K562 (cell line): ENCODE data around the gene UBAP2.

ENCODE experiments used
- ESRRB ChIP-seq: fragments of 250-450 bp; sonication (Bioruptor Pico); IDR thresholded peaks from 2 replicates; pipeline ENCODE4 v1.5.0; 2020; ENCODE audit warnings: mild to moderate bottlenecking, moderate library complexity, borderline replicate concordance
- EWSR1 ChIP-seq: fragments of 450-650 bp; IDR thresholded peaks from 2 replicates; pipeline ENCODE4 v1.6.1; 2018; ENCODE audit warnings: borderline replicate concordance, mild to moderate bottlenecking, low read depth, moderate library complexity; ENCODE audit not compliant: partially characterized antibody
- GATA2 ChIP-seq: sonication (generic); formaldehyde crosslinking; IDR thresholded peaks from 2 replicates; pipeline ENCODE4 v1.4.0; 2020; ENCODE audit warnings: mild to moderate bottlenecking, missing genetic modification reagents
- HDAC6 ChIP-seq: IDR thresholded peaks from 2 replicates; pipeline ENCODE4 v1.6.1; 2012; ENCODE audit warnings: low read depth, mild to moderate bottlenecking, control low read depth, inconsistent platforms, low read length, moderate library complexity
- MTA3 ChIP-seq: fragments of 450-650 bp; formaldehyde crosslinking; IDR thresholded peaks from 2 replicates; pipeline ENCODE4 v1.6.1; 2017; ENCODE audit warnings: mild to moderate bottlenecking, borderline replicate concordance
- NFRKB ChIP-seq: fragments of 450-650 bp; IDR thresholded peaks from 2 replicates; pipeline ENCODE4 v1.6.1; 2016; ENCODE audit warnings: low read depth
- PRPF4 ChIP-seq: fragments of 200-400 bp; formaldehyde crosslinking; IDR thresholded peaks from one replicate; pipeline ENCODE4 v1.6.1; 2017; ENCODE audit warnings: low read length, low read depth, mild to moderate bottlenecking; ENCODE audit not compliant: insufficient read depth, poor library complexity, severe bottlenecking
- SIN3A ChIP-seq, 2 experiments: fragments of 150-350 bp in 1 of 2; IDR thresholded peaks; 2 replicates each; pipeline ENCODE4 v1.6.1; 2011 to 2016; ENCODE audit warnings: borderline replicate concordance in 2 of 2, low read depth in 2 of 2, low read length in 2 of 2, mild to moderate bottlenecking in 2 of 2, moderate library complexity in 2 of 2; ENCODE audit not compliant: control insufficient read depth in 1 of 2
- ZNF77 ChIP-seq: fragments of 250-450 bp; sonication (Bioruptor Pico); IDR thresholded peaks from 2 replicates; pipeline ENCODE4 v1.5.0; 2020
- TF ChIP-seq, protein P1 (sequence below): fragments of 250-450 bp; sonication (Bioruptor Pico); IDR thresholded peaks from 2 replicates; pipeline ENCODE4 v1.8.0; 2022; ENCODE audit warnings: moderate library complexity, mild to moderate bottlenecking, inconsistent platforms
- TF ChIP-seq, protein P2 (sequence below), 3 experiments: IDR thresholded peaks in 2 of 3; conservative IDR thresholded peaks in 1 of 3; 2 replicates each; pipeline ENCODE4 v1.5.1; 2011 to 2012; ENCODE audit warnings: low read length in 3 of 3, mild to moderate bottlenecking in 3 of 3, control low read depth in 2 of 3, improper control_type of control experiment in 1 of 3, inconsistent platforms in 1 of 3, low read depth in 1 of 3, mixed read lengths in 1 of 3, moderate library complexity in 1 of 3; ENCODE audit not compliant: insufficient read depth in 2 of 3
- TF ChIP-seq, protein P3 (sequence below), 2 experiments: fragments of 450-650 bp in 1 of 2; sonication (generic) in 1 of 2; formaldehyde crosslinking in 1 of 2; IDR thresholded peaks; 2 replicates each; pipeline versions ENCODE4 v1.7.1 to v1.9.0; 2016 to 2022; ENCODE audit warnings: inconsistent platforms in 1 of 2, mild to moderate bottlenecking in 1 of 2, missing genetic modification reagents in 1 of 2
- TF ChIP-seq, protein P4 (sequence below): IDR thresholded peaks from 2 replicates; pipeline ENCODE4 v1.6.1; 2012; ENCODE audit warnings: low read depth, low read length, improper control_type of control experiment, borderline replicate concordance
- TF ChIP-seq, protein P5 (sequence below): IDR thresholded peaks from 3 replicates; pipeline ENCODE4 v1.6.1; 2011; ENCODE audit warnings: borderline replicate concordance, mild to moderate bottlenecking, moderate library complexity; ENCODE audit not compliant: insufficient read length; ENCODE audit errors: extremely low read depth

DNA sequence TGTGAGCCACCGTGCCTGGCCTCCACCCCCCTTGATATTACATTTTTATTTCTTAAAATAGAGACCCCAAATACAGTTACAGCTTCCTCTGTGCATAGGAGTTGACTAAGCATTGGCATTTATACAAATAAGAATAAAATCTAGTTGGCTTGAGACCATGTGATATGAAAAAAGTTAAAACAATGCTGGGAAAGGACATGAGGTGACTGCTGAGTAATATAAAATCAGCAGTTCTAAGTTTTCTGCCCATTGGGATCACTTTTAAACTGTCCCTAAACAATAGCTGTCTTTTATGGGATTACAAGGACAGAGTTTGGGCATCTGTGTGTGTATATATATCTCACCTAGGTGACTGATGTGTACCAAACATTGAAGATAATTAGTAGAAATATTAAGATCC, 135.1 kb downstream of the UBAP2 start:
- TF ChIP-seq ZNF77 (no peak), ESRRB (CRISPR knock-in tag) (no peak), SIN3A (IDR thresholded peaks at IDR 0.05; ENCODE audit: borderline replicate concordance in 2 of 2, control insufficient read depth in 1 of 2, low read depth in 2 of 2, low read length in 2 of 2) (no peak), PRPF4 (no peak), NFRKB (no peak), MTA3 (no peak), HDAC6 (no peak), EWSR1 (no peak), GATA2 (CRISPR knock-in tag) (no peak)
- TF ChIP-seq, protein P1, sequence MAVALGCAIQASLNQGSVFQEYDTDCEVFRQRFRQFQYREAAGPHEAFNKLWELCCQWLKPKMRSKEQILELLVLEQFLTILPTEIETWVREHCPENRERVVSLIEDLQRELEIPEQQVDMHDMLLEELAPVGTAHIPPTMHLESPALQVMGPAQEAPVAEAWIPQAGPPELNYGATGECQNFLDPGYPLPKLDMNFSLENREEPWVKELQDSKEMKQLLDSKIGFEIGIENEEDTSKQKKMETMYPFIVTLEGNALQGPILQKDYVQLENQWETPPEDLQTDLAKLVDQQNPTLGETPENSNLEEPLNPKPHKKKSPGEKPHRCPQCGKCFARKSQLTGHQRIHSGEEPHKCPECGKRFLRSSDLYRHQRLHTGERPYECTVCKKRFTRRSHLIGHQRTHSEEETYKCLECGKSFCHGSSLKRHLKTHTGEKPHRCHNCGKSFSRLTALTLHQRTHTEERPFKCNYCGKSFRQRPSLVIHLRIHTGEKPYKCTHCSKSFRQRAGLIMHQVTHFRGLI (CRISPR knock-in tag) = no peak
- TF ChIP-seq, protein P2, sequence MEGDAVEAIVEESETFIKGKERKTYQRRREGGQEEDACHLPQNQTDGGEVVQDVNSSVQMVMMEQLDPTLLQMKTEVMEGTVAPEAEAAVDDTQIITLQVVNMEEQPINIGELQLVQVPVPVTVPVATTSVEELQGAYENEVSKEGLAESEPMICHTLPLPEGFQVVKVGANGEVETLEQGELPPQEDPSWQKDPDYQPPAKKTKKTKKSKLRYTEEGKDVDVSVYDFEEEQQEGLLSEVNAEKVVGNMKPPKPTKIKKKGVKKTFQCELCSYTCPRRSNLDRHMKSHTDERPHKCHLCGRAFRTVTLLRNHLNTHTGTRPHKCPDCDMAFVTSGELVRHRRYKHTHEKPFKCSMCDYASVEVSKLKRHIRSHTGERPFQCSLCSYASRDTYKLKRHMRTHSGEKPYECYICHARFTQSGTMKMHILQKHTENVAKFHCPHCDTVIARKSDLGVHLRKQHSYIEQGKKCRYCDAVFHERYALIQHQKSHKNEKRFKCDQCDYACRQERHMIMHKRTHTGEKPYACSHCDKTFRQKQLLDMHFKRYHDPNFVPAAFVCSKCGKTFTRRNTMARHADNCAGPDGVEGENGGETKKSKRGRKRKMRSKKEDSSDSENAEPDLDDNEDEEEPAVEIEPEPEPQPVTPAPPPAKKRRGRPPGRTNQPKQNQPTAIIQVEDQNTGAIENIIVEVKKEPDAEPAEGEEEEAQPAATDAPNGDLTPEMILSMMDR (IDR thresholded peaks at IDR 0.05 in 2 of 3, conservative IDR thresholded peaks at IDR 0.05 in 1 of 3; ENCODE audit: insufficient read depth in 2 of 3, low read depth in 1 of 3, low read length in 3 of 3) = no peak
- TF ChIP-seq, protein P3, sequence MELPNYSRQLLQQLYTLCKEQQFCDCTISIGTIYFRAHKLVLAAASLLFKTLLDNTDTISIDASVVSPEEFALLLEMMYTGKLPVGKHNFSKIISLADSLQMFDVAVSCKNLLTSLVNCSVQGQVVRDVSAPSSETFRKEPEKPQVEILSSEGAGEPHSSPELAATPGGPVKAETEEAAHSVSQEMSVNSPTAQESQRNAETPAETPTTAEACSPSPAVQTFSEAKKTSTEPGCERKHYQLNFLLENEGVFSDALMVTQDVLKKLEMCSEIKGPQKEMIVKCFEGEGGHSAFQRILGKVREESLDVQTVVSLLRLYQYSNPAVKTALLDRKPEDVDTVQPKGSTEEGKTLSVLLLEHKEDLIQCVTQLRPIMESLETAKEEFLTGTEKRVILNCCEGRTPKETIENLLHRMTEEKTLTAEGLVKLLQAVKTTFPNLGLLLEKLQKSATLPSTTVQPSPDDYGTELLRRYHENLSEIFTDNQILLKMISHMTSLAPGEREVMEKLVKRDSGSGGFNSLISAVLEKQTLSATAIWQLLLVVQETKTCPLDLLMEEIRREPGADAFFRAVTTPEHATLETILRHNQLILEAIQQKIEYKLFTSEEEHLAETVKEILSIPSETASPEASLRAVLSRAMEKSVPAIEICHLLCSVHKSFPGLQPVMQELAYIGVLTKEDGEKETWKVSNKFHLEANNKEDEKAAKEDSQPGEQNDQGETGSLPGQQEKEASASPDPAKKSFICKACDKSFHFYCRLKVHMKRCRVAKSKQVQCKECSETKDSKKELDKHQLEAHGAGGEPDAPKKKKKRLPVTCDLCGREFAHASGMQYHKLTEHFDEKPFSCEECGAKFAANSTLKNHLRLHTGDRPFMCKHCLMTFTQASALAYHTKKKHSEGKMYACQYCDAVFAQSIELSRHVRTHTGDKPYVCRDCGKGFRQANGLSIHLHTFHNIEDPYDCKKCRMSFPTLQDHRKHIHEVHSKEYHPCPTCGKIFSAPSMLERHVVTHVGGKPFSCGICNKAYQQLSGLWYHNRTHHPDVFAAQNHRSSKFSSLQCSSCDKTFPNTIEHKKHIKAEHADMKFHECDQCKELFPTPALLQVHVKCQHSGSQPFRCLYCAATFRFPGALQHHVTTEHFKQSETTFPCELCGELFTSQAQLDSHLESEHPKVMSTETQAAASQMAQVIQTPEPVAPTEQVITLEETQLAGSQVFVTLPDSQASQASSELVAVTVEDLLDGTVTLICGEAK (IDR thresholded peaks at IDR 0.05) = no peak
- TF ChIP-seq, protein P3 (CRISPR knock-in tag; IDR thresholded peaks at IDR 0.05) = no peak
- TF ChIP-seq, protein P4, sequence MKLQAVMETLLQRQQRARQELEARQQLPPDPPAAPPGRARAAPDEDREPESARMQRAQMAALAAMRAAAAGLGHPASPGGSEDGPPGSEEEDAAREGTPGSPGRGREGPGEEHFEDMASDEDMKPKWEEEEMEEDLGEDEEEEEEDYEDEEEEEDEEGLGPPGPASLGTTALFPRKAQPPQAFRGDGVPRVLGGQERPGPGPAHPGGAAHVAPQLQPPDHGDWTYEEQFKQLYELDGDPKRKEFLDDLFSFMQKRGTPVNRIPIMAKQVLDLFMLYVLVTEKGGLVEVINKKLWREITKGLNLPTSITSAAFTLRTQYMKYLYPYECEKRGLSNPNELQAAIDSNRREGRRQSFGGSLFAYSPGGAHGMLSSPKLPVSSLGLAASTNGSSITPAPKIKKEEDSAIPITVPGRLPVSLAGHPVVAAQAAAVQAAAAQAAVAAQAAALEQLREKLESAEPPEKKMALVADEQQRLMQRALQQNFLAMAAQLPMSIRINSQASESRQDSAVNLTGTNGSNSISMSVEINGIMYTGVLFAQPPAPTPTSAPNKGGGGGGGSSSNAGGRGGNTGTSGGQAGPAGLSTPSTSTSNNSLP = no peak
- TF ChIP-seq, protein P5, sequence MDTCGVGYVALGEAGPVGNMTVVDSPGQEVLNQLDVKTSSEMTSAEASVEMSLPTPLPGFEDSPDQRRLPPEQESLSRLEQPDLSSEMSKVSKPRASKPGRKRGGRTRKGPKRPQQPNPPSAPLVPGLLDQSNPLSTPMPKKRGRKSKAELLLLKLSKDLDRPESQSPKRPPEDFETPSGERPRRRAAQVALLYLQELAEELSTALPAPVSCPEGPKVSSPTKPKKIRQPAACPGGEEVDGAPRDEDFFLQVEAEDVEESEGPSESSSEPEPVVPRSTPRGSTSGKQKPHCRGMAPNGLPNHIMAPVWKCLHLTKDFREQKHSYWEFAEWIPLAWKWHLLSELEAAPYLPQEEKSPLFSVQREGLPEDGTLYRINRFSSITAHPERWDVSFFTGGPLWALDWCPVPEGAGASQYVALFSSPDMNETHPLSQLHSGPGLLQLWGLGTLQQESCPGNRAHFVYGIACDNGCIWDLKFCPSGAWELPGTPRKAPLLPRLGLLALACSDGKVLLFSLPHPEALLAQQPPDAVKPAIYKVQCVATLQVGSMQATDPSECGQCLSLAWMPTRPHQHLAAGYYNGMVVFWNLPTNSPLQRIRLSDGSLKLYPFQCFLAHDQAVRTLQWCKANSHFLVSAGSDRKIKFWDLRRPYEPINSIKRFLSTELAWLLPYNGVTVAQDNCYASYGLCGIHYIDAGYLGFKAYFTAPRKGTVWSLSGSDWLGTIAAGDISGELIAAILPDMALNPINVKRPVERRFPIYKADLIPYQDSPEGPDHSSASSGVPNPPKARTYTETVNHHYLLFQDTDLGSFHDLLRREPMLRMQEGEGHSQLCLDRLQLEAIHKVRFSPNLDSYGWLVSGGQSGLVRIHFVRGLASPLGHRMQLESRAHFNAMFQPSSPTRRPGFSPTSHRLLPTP = no peak
